GM18508 (cell line): ENCODE results near the gene DLX5.
"Not testable (repeated sequence)": the region's sequence is repeated elsewhere in the genome, so short reads cannot be mapped to it uniquely, and the experiment has no call there.

Experiments used
- ATAC-seq: cut with Tn5 transposase; IDR thresholded peaks from one replicate; pipeline ENCODE4 v1.9.1; 2021; ENCODE audit warnings: moderate number of reproducible peaks; ENCODE audit not compliant: insufficient read depth, unreplicated experiment

The DLX5 gene

DNA sequence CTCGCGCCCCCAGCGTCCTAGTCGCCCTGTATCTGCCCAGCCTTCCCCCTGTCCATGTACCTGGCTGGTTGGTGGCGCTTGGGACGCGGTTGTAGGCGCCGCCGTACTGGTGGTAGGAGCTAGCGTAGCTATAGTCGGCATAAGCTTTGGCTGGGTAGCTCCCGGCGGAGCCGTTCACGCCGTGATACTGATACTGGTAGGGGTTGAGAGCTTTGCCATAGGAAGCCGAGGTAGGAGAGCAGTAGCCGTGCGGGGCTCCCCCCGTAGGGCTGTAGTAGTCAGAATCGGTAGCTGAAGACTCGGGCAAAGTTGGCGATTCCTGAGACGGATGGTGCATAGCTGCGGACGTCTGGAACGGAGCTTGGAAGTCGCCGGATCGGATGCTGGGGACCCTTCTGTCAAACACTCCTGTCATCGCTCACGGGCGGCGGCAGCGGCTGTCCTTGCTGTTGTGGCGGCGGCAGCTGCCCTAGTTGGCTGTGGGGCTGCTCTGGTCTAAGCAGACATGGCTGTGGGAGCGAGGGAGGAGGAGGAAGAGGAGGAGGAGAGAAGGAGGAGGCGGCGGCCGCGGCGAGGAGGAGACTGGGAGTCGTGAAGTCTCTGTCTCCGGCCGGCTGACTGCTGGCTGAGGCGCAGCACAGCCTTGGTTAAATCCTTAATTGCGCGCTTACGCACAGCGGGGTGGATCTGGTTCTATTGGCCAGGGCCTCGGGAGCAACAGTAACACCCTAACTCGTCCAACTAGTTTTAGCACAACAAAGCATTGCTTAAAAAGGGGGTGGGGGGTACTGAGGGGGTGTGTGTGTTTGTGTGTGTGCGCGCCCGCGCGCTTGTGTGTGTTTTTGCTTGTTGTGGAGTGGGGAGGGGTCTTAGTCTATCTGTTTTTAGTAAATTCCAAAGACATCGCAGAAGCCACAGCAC, at the start of gene DLX5:
Gene DLX5, minus strand, starts transcription at position 623 of the 921 bp plus-strand sequence. Its CDS starts 208 bp downstream, at position 415.
- no peak for ATAC-seq

DNA sequence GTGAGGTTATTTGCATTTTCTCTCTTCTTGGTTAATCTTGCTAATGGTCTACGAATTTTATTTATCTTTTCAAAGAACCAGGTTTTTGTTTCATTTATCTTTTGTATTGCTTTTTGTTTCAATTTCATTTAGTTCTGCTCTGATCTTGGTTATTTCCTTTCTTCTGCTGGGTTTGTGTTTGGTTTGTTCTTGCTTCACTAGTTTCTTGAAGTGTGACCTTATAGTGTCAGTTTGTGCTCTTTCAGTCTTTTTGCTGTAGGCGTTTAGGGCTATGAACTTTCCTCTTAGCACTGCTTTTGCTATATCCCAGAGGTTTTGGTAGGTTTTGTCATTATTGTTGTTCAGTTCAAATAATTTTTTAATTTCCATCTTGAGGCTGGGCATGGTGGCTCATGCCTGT, 47.4 kb upstream of the DLX5 start:
- not testable (repeated sequence) for ATAC-seq

DNA sequence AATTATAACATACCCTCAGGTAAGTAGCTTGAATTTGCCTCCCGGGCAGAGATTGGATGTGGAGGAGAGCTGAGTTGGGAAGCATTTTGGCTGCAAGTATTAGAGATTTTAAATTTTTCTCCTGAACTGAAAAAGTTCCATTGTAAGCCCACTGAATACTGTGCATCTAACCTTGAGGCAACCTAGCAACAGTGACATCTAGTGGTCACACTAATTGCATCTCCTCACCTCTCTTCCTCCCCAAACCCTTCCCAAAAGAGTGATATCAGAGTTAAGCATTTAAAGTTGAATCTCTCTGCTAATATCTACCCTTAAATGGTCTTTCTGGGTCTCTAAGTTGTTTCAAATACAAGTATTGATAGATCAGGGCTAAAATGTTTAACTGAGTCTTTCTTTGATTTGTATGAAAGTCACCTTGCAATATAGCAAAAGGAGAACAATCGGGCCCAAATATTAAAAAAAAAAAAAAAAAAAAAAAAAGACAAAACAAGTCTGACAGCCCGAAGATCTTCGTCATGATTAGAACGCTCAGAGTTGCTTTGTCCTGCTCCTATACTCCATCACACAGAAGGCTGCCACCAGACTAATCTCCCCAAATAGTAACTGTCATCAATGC, 40.4 kb upstream of the DLX5 start:
- ATAC-seq = no peak

DNA sequence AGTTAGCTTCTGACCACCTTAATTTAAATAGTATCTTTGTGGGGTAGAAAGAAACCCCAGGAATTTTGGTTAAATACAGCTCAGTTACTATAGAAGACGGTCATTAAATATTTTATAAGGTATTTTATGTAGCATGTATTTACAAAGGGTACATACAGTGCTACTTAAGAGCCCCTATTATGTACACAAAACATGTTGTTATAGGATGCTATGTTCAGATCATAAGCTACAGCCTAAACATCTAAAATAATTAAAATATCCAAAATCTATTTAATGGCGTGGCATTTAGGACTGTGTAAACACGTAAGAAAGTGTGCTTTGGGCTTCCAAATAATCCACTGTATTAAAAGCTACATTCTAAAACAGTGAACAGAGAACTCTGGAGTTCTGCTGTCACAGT, 39.4 kb upstream of the DLX5 start:
- no peak for ATAC-seq

DNA sequence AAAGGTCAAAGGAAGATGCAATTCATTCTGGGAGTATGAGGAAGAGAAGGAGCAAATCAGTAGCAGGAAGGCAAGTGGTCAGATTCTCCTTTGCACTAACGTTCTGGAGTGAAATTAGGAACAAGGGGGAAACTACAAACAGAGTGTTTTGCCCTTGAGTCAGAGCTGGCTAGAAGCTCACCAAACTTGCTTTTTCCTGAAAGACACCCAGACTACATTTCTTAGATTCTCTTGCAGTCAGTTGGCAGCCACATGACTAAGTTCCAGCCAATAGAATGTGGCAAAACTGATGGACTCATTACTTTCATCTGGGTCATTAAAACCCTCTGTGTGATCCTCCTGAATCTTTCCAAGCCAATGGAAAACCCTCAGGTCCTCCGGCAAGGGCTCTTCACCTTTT, 18.6 kb upstream of the DLX5 start:
- ATAC-seq = no peak

DNA sequence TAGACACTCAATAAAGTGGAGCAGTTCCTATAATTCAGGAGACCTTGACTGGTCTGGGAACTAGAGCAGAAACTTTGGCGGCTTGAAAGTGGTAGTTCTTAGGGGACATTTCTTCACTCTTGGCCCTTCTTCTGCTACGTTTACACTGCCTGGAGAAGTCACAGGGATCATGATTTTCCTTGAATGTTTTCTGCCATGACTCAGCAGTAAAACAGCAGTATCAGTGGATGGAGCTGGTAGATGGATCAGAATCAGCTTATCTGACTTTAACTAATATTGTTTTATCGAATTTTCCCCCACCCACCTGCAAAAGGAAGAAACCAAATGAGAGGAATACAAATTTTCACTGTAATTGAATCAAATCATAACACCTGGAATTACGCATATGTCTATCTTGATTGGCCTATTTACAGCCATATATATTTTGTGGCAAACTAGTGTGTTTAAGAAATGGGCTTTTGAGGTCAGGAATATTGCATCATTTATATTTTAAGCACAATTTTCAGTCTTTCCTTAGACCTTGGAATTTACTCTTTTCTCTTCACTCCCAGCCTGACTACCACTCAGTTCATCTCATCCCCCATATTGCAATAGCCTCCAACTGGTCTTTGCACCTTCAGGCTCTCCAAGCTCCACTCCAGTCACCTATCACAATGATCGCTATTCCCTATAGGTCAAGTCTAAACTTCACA, 14.9 kb upstream of the DLX5 start:
- no peak for ATAC-seq

DNA sequence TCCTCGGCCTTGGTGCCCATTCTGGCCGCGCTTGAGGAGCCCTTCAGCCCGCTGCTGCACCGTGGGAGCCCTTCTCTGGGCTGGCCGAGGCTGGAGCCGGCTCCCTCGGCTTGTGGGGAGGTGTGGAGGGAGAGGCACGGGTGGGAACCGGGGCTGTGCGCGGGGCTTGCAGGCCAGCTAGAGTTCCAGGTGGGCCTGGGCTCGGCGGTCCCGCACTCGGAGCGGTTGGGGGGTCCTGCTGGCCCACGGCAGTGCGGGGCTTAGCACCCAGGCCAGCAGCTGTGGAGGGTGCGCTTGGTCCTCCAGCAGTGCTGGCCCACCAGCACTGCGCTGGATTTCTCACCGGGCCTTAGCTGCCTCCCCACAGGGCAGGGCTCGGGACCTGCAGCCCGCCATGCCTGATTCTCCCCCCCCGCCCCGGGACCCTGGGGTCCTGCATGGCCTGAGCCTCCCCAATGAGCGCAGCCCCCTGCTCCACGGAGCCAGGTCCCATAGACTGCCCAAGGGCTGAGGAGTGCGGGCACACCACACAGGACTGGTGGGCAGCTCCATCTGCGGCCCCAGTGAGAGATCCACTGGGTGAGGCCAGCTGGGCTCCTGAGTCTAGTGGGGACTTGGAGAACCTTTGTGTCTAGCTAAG, 9.7 kb upstream of the DLX5 start:
- ATAC-seq = not testable (repeated sequence)

DNA sequence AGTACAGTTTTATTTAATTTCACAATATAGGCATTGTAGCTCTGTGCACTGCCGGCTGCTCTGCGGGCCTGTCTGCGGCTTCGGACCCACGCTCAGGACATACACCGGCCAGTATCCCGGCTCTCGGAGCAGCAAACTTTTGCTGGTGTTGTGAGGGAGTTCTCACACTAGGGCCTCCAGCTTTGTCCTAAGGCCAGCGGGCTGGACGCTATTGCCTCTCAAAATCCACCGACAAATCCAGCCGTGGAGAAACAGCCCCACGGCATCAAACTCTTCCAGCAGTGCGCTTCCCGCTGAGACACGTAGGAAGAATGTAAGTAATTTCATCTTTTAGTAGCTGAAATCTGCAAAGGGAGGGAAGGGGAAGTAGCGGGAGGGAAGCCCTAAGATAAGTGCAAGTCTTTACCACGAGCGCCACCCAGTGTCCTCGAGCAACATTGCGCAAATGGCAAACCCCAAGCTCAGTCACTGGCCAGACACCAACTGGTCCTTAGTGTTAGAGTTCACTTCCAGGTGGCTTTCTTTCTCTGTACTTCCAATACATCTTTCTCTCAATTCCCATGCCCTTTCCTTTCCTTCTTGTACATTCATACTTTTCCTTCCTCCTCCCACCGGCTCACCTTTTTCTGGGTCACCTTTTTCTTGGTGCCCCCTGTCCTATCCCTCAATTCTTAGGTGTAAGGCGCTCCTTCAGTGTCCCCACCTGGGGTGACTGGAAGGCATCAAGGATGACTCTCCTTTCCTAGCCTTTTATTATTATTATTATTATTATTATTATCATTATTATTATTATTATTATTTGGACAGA, 3.0 kb upstream of the DLX5 start:
- peak; percentile 79 for ATAC-seq

DNA sequence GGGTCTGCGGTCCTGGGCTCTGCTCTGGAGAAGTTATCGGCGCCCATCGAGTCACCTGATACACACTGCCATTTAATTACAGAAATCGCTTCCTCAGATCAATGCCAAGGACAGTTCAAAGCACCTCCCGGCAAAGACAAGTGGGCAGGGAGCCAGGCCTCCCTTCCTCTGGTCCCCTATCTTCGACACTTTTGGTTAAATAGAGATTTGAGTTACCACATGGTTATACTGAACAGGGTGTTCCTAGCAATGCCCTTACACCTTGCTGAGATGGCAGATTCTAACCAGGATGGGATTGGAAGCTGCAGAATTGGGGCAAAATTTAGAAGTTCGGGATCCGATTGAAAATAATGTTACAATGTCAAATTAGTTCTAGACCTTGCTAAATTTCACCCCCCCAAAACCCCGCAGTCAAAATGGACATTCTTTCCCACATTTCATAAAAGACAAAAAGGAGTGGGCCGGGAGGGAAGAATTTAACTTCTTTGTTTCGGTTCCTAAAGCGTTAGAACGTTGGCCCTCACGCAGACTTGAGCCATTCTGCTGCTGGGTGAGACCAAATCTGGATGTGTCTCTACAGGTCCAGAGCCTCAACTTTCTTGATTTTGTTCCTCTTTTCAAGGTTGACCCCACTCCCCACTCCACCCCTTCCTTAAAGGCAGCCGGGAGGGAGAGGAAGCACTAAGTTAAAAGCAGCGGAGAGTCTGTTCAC, 2.2 kb upstream of the DLX5 start:
- ATAC-seq = no peak

DNA sequence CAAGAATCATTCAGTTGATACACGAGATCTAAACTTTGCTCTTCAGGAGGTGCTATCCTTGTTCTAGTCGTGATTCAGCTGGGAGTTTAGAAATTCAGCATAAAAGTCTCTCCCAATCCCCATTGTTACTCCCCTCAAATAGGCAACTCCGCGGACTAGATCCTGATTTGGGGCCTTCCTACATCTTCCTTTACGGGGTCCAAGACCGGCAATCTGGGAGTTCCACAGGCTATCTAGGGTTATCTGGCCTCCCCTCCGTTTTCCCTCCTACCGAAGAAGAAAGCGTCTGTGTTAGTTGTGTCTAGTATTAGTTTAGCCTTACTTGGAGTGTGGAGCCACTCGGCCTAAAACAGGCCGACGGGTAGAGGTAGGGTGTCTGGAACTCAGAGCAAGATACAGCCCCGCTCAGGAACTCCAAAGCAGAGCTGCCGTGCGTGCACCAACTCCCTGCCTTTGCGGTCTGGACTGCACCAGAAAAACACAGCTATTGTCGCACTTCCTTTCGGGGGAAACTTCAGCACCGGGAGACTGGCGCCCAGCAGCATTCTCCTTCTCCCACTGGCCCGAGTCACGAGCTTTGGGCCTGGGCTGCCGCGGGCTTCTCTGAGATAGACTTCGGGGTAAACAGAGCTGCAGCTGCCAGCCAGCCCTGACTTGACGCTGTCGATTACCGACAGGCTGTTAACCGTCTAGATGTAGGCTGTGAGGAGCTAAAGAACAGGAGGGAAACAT, 1.5 kb upstream of the DLX5 start:
- no peak for ATAC-seq

DNA sequence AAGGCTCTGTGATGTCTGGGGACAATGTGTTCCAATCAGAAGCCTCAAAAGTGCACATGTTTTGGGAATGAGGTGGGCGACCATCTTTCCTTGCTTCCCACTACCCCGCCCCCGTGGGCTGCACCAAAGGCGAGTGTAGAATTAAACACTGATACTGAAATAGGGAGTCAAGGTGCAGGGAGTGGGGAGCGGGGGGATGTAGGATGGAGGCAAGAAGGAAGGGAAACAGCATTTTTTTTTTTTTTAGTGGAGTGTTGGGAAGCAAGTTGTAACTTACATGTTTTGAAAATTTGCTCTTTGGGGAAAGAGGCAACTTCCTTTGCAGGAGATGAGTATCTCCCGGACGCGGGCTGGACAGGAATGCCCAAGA, 484 bp upstream of the DLX5 start:
- ATAC-seq = no peak

DNA sequence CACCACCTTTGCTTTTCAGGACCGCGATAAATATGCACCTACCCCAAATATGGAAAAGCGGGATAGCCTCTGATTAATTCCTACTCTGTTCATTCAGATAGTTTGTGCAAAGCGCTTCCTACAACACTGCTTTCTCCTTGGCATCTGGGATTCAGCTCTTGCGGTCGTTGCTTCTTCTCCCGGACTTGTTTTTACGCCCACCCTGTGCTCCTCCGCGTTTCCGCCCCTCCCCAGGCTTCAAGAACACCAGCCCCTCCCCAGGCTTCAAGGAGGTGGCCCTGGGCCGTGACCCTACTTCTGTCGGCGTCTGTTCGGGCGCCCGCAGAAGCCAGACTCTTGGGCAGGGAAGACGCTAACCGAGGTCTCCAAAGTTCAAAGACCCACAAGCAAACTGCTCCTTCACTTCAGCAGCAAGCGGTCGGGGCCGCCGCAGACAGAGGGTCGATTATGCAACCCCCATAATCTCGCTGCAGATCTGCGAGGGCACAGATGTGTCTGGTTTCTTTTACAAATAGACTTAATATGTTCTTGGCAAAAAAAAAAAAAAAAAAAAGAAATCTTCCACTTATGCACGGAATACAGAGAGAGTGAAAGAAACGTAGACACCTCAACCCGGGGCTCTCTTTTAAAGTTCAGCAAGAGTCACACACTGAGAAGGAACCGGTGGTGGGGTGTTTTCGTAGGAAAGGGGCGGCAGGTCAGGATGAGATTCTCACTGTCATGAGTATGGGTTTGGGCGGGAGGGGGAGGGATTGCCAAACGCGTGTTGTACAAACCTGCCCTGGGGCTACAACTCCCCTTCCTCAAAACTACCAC, 1.9 kb downstream of the DLX5 start:
- ATAC-seq = no peak

DNA sequence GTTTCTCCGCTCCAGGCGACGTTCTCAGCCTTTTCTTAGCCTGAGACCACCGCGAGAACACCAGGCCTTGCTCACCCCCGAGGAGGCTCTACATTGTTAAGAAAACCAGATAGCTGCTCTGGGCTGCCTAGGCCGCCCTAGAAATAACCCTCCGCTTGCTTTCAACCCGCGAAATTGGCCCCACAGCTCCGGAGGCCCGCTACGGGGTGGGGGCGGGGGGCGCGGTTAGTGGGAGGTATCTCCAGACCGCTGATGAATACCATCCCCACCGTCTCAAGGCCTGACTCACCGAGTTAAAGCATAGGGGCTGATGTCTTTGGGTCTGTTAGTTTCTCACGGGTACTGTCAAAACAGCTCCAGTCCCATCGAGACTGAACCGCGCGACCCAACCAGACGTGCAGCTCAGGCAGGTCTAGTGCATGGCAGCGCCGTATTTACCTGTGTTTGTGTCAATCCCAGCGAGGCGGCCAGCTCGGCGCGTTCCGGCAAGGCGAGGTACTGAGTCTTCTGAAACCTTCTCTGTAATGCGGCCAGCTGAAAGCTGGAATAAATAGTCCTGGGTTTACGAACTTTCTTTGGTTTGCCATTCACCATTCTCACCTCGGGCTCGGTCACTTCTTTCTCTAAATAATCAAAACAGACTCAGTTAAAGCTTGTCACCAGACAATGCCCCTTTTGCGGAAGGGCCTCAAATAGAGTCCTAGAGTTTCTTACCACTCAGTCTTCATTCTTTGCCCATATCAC, 2.7 kb downstream of the DLX5 start:
- no peak for ATAC-seq

DNA sequence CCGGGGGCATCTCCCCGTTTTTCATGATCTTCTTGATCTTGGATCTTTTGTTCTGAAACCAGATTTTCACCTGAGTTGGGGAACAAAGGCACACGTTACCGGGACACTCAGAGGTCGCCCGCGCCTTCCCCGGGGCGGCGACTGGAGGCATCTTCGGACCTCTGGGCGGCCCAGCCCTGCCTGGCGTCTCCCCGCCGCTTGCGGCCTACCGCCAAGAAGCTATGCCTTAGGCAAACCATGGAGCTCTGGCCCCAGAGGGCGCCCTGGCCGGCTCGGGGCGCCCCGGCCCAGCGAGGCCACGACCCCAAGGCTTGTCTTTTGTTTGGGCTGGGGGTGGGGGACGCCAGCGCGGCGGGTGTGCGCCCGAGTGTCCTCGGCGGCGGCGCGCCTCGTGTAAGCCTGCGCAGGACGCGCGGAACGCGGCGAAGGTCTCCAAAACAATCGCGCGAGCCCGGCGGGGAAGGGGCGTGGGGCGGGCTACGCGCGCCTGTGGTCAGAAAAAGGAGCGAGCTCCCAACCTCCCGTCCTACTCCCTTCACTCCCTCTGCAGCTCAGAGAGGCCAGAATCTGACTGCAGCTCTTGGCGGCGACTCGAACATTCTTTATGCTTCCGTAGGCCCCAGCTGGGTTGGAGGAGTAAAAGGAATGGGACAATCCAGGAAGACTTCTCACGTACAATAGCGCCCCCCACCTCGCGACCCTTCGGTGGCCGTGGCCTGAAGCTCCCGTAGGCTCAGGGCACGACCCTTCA, 3.5 kb downstream of the DLX5 start:
- ATAC-seq = no peak

DNA sequence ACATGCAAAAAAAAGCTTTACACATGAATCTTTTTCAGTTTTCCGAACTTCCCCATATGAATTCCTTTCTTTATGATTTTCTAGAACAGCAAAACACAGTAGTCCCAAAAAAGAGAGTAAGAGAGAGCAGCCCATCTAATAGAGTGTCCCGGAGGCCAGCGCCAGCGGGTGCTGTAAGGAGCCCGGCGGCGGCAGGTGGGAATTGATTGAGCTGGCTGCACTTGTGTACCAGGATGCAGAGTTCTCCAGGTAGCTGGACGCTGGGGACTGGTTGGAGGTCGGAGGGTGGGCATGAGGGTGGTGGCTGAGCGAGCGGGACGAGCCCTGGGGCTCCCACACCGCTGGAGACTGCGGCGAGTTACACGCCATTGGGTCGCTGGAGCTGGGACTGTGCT, 4.0 kb downstream of the DLX5 start:
- no peak for ATAC-seq

DNA sequence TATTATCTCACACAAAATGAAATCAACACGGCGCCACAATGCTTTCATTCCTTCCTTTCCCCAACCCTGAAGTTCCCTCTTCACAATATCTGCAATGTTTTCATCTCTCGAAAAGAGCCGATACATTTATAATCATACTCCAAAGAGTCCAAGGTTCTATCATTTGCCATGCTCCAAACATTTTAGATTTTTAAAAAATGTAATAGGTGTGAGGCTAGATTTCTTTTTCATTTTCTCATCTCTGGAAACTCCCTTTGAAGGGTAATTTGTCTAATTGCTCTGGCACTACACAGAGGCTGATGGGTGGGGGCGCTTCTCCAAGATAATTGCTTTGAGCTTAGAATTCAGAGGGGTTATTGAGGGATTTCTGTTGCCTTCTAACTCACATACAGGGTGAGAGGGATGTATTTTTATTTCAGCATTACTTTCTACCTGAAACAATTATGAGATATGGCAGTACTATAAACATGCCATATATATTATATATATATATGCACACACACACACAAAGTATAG, 4.9 kb downstream of the DLX5 start:
- ATAC-seq = no peak
